Measurements from ENCODE around the gene GOLT1A.

DNA sequence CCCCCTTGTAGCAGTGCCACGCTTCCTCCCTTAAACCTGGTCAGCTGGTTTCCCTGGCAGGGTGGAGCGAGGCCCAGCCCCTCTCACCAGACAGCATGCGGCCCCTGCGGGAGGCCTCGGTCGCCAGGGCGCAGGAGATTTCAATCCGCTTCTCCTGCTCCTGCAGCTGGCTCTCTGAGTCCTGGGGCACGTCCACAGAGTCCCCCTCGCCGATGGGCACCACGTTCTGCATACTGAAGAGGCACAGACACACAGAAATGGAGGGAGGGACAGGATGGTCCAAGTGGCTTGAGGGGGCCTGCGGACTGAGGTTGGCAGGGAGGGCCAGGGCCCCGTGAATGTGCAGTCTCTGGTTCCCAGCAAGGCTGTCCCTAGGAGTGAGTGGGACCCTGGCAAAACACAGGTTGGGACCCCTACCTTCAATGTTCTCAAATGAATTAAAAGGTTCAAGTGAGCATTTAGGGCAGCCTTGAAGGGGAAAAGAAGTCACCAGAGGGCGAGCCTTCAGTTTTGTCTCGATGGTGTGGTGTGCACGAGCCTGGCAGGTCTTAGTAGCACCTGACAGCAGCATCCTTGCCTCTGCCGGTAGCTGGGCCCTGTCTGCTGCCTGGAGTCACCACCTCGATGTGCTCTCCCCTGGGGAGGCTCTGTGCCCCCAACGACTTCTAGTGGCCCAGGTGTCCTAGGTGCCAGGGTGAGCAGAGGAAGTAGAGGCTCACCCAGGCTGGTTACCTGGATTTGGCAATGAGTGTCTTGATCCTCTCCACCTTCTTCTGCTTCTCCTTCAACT, 14.4 kb upstream of the GOLT1A start:
- TF ChIP-seq EP300 (IDR thresholded peaks at IDR 0.05) (no peak), CTCF (IDR thresholded peaks at IDR 0.05) (no peak), POLR2AphosphoS5 (IDR thresholded peaks at IDR 0.05) (no peak), POLR2A (IDR thresholded peaks at IDR 0.05; ENCODE audit: low read depth) (no peak)

All from esophagus muscularis mucosa (tissue), 4 donors.